GM12874 (cell line): ENCODE data around the gene SLC13A5.

ENCODE experiments used
- CTCF ChIP-seq: IDR thresholded peaks from 2 replicates; pipeline ENCODE4 v1.5.1; 2011; ENCODE audit warnings: low read depth, mild to moderate bottlenecking, control low read depth, low read length, moderate library complexity; ENCODE audit not compliant: insufficient read depth

The SLC13A5 gene

GRCh38 chr17:6691546-6691945 lies 21.6 kb downstream of the SLC13A5 start:
- TF ChIP-seq CTCF = no peak

- no peak for TF ChIP-seq CTCF
Observed at GRCh38 chr17:6690641-6691040, 22.5 kb downstream of the SLC13A5 start.

GRCh38 chr17:6688944-6689343 lies 24.2 kb downstream of the SLC13A5 start:
- no peak for TF ChIP-seq CTCF

GRCh38 chr17:6686026-6686425 lies 27.1 kb downstream of the SLC13A5 start:
- TF ChIP-seq CTCF = no peak

GRCh38 chr17:6684881-6685767 lies 28.0 kb downstream of the SLC13A5 start:
- TF ChIP-seq CTCF = no peak

- TF ChIP-seq CTCF = no peak
Observed at GRCh38 chr17:6684460-6684783, 28.7 kb downstream of the SLC13A5 start.

- no peak for TF ChIP-seq CTCF
Observed at GRCh38 chr17:6683730-6684459, 29.3 kb downstream of the SLC13A5 start.
